GM18858 (cell line): ENCODE results near the gene LTC4S.
A peak's percentile ranks its signal among the peaks of the same experiment; 100 is the strongest.

Source experiments
- ATAC-seq: cut with Tn5 transposase; IDR thresholded peaks from one replicate; pipeline ENCODE4 v1.9.1; 2021; ENCODE audit not compliant: unreplicated experiment

The LTC4S gene

DNA sequence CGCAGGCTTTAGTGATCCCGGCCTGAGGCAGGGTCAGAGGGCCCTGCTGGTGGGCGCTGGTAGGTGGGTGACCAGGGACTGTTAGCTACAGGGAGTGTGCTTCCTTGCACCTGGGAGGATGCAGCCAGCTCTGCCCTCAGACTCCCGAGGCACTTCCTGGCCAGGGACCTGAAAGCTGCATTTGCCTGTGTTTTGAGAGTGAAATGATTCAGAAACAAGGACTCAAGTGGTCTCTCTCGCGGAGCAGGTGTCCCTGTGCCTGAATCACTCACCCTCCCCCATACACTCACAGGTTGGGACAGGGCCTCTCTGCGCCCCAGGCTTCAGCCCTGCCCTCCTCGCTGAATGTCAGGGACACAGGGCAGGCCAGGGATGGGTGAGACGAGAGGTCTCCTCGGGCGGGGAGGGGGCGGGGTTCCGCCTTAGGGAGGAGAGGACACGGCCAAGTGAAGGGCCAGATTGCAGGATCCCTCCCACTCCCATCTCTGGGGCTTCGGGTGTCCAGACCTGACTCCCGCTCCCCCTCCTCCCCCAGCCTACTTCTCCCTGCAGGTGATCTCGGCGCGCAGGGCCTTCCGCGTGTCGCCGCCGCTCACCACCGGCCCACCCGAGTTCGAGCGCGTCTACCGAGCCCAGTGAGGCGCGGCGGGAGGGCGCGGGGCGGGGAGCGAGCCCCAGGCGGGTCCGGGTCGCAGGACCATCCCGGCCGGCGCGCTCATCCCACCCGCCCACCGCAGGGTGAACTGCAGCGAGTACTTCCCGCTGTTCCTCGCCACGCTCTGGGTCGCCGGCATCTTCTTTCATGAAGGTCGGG is 1.5 kb downstream of the LTC4S start:
- no peak for ATAC-seq

GRCh38 chr5:179795863-179796833 is 2.4 kb downstream of the LTC4S start:
- ATAC-seq = peak; percentile 71

DNA sequence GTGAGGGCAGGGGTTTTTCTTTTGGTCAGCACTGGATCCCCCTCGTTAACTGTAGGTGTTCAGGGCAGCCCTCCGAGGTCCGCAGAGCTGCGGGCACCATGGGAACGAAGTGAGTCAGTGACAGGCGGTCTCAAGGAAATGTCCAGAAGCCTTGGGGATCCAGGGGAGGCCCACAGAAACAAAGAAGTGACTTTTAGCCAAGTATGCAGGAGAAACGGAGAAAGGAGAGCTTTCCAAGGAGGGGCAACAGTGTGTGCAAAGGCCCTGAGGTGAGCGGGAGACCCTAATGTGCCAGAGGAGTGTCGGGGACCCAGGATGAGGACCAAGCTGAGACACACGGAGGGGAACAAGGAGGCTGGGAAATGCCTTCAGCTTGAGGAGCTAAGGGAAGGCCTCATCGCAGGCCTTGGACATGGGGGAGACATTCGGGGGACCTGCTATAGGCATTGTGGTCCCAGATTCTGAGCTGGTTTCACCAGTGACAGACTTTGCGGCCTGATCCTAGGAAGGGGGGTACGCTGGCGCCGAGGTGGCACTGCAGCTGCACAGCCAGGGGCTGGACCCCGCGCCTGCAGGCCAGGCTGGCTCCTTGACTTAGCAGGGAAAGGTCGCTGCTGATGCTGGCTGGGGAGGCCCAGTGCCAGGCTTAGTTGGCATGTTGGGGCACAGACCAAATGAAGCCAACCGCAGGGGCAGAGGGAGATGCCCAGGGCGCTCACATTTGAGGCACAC is 3.3 kb downstream of the LTC4S start:
- ATAC-seq = no peak

- ATAC-seq = no peak
These were observed 4.0 kb downstream of the LTC4S start for GRCh38 chr5:179797741-179798140.

- no peak for ATAC-seq
These were observed 4.5 kb downstream of the LTC4S start for GRCh38 chr5:179798144-179798770.

DNA sequence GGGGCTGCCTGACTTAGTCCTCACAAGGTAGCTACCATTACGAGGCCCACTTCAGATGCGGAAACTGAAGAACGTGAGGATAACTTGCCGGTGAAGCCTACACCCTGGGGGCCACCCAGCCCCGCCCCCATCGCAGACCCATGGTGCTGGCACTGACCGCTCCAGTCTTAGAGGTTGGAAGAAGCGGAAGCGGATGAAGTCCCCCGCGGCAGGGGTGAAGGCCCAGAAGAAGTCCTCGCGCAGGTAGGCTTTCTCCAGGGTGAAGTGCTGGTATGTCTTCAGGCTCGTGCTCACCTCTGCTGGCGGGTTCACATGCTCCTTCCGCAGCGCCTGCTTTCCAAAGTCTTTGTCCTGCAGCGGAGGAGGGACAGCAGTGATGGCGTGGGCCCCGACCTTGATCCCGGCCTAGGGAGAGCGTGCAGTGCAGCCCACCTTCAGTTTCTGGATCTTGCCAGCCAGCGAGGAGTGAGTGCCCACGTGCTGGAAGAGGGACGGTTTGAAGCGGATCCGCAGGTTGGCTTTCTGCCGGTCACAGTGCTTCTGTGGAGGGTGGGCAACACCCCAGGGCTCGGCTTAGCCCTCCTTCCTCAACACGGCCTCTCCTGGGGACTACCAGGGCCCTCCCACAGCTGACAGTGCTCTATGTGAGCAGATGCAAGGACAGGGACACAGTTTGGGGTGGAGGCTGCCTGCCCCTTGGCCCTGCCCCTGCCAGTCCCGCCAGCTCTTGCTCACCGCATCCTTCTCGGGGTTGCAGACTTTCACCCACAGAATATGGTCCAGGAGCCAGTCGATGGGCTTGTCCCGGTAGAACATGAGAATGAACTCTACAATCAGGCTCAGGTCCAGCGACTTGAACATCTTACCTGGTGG is 5.2 kb downstream of the LTC4S start:
- ATAC-seq = no peak

GRCh38 chr5:179799644-179799973 is 5.8 kb downstream of the LTC4S start:
- no peak for ATAC-seq

DNA sequence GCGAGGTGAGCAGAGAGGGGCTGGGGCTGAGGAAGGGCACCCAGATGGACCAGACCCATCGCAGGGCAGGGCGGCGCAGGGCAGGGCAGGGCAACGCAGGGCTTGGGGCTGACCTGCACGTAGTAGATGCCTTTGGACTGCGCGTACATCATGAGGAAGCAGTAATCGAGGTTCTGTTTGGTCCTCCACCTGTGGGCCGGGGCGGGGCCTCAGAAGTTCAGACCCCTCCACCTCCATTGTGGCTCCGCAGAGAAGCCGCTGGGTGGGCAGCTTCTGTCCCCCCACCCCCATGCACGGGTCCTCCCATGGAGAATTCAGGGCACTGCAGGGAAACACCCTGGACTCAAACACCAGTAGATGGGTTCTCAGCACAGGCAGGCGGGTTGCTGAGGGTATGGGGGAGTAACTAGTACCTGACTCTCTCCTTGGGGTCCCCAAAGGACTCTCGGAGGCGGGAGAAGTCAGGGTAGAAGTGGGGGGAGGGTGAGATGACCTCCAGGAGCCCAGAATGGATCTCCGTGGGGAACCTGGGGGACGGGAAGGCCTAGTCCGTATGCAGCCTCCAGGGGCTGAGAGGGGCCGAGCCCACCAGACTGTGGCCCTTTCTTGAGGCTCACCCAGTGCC is 6.4 kb downstream of the LTC4S start:
- no peak for ATAC-seq

DNA sequence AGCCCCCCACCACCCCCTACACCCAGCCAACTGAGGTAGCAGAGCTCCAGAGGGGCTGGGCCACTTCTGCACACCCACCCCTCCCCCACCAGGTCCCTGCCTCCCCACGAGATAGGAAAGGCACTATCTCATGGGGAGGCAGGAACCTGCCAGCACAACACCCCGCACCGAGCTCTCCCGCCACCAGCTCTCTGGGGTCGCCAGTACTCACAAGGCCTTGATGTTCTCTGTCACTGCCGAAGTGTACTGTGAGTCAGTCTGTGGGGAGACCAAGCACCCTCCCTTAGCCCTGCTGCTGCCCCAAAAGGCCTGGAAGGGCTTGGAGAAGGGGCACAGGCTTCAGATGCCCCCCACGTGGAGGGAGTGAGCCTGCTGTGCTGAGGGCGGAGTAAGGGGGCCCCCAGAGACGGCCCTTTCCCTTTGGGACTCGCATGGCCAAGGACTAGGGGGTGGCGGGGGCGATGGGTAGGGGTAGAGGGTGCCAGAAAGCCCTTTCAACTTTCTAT is 7.0 kb downstream of the LTC4S start:
- ATAC-seq = no peak

DNA sequence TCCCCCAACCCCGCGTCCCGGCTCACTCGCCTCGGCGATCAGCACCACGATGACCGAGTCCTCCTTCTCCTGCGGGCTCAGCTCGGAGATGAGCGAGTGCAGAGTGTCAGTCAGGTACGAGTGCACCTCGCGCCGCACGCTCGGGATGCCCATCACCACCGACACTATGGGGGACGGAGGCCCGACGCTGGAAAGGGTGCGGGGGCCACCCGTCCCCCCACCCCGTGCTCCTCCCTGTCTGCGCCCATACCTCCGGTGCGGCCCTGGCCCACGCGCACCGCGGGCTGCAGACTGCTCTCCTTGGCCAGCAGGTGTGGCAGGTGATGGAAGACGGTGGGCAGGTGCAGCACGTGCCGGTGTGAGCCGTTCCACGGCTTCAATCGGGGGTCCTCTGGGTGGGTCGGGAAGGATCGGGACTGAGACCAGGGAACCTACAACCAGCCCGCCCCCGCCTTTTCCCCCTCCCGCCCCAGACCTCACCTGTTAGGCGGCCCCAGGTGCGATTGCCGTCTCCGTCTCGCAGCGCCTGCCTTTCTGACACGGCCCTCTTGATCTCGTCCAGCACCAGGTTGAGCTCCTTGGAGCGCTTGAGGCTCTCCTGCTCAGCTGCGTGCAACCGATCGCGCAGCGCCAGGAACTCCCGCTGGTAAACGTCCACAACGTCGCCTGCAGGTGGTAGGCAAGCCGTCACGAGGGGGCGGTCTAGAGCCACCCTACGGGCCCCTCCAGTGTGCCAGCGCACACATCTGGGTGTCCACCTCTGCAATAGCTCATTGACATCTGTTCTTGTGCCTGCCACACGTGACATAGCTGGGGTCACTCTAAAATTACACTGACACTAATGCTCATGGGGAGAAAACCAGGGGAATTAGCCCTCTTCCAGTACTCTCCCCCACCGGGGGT is 7.8 kb downstream of the LTC4S start:
- peak; percentile 37 for ATAC-seq

DNA sequence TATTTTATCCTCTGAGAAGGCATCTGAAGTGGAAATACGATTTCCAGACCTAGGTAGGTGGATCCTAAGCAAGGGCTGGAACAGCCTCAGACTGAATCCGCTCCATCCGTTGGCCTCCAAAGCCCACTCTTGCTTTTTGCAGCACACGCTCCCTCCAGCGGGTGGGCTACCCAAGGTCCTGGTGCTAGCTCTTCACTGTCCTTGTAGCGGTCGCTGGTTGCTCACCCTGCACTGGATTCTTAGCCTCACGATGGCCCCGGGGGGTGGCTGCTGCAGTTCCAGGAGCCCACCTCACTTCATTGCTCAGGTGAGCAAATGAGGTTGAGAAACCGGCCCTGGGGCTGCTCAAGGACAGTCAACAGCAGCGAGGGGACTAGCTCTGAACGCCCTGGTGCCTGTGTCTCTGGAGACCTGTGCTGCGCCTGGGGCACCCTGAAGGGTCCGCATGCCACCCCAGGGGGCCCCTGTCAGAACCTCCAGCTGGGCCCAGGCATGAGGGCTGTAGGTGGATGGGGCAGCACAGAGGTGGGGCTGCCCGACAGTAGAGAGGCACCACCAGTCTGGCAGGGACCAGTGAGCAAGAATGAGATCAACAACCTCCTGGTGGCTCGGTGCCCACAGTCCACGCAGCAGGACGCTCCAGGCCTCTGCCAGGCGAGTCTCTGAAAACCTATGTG is 8.6 kb downstream of the LTC4S start:
- no peak for ATAC-seq

- ATAC-seq = no peak
These were observed 9.3 kb downstream of the LTC4S start for GRCh38 chr5:179802950-179803562.

- no peak for ATAC-seq
These were observed 10.1 kb downstream of the LTC4S start for GRCh38 chr5:179803651-179804554.

DNA sequence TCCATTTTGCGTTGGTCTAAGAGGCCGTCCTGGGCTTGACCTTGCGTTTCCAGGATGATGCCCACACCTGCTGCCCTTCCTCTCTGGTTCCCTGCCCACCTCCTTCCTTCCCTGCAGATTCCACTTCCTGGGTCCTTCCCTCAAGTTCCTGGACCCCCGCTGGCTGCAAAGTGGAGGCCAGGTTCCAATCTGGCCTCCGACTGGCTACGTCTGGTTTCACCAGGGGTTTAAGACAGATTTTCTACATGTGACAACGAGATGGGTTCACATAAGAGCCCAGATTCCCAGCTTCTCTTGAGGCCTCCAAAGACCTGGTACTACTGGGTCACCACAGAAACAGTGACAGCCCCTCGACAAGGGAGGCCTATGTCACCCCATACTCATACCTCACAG is 10.8 kb downstream of the LTC4S start:
- no peak for ATAC-seq

DNA sequence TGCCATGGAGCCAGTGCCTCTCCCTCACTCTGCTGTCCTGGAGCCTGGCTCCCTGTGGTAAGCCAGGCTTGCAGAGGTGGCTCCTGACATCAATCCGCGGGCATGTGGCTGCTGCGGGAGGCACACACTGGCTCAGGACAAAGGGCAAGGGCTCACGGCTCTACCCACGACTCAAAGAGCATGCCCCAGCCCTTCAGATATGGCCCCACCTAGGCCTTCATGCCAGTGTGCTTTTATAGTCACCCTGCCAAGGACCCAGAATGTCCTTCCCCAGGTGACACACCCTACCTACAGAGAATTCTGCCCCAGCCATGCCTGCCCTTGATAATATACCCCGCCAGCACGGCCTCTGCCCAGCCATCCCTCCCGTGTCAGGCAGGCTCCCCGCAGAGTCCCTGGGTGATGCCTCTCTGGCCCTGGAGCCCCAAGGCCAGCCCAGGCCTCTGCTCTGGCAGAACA is 11.3 kb downstream of the LTC4S start:
- ATAC-seq = no peak

- ATAC-seq = no peak
These were observed 11.9 kb downstream of the LTC4S start for GRCh38 chr5:179805529-179806249.
